NCI-H2107 treated with DMSO at 0.1 percent for 48 hours (cell line): Measurements from ENCODE around the gene COL4A1.

ENCODE experiments used
- DNase-seq: peaks from one replicate; lab custom pipeline; 2025; ENCODE audit not compliant: unreplicated experiment; lab: John Stamatoyannopoulos, UW

COL4A1 gene

GRCh38 chr13:110239280-110240125 is 67.5 kb downstream of the COL4A1 start:
- DNase-seq: no peak

GRCh38 chr13:110238818-110239195 is 68.2 kb downstream of the COL4A1 start:
- DNase-seq: no peak

- no peak for DNase-seq
These were observed 68.8 kb downstream of the COL4A1 start for GRCh38 chr13:110237875-110238817.

GRCh38 chr13:110236831-110237261 is 70.1 kb downstream of the COL4A1 start:
- no peak for DNase-seq

GRCh38 chr13:110236431-110236830 is 70.5 kb downstream of the COL4A1 start:
- DNase-seq: no peak

- no peak for DNase-seq
These were observed 72.4 kb downstream of the COL4A1 start for GRCh38 chr13:110234532-110234931.

- no peak for DNase-seq
These were observed 73.0 kb downstream of the COL4A1 start for GRCh38 chr13:110233951-110234280.

- no peak for DNase-seq
These were observed 73.6 kb downstream of the COL4A1 start for GRCh38 chr13:110233181-110233950.

- DNase-seq: no peak
These were observed 74.2 kb downstream of the COL4A1 start for GRCh38 chr13:110232756-110233155.

GRCh38 chr13:110232142-110232541 is 74.8 kb downstream of the COL4A1 start:
- no peak for DNase-seq

GRCh38 chr13:110231348-110232047 is 75.5 kb downstream of the COL4A1 start:
- DNase-seq: no peak

GRCh38 chr13:110230661-110231347 is 76.2 kb downstream of the COL4A1 start:
- no peak for DNase-seq

GRCh38 chr13:110229905-110230563 is 76.9 kb downstream of the COL4A1 start:
- no peak for DNase-seq

- DNase-seq: no peak
These were observed 77.7 kb downstream of the COL4A1 start for GRCh38 chr13:110228936-110229904.

GRCh38 chr13:110227864-110228643 is 78.9 kb downstream of the COL4A1 start:
- no peak for DNase-seq

- no peak for DNase-seq
These were observed 79.5 kb downstream of the COL4A1 start for GRCh38 chr13:110227416-110227815.
